Measurements from ENCODE around the gene SVIL.
"Not testable (repeated sequence)": the region's sequence is repeated elsewhere in the genome, so short reads cannot be mapped to it uniquely, and the experiment has no call there.

The SVIL gene

DNA sequence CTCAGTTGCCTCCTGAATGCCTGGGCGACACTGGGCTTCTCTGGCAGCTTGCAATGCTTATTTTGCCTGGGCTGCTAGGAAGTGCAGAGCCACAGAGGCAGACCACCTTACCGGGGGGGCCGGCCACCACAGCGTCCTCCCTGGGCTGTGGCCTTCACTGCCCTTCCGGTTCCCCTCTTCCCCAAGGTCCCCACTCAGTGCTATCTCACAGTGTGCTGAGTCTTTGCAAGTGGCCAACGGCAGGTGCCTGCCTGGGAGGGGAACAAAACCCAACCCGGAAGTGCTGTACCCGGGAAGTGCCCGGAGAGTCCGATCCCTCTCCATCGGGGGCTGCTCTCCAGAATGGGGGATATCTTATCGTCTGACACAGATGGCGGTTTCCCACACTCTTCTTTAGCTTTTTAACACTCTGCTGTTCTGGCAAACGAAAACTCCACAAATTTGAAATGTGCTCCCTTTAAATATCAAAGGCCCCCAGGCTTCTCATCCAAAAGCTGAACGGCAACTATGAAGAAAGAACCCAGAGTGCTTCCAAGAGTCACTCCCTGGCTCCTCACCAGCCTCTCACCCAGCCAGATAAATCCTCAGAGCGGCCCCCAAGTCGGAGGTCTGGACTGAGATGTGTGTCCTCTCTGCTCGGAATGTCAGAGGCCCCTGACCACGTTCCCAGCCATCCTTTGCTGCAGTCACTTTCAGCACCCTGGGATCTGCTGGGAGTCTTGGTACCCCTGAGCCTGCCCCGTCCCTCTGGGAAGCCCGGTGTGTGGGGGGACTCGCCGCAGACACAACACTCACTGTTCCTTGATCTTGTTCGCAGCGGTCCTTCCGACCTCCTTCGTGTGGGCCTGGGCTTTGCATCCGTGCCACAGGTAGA, 165.1 kb downstream of the SVIL start:
- no peak for DNase-seq (ENCODE audit: low read depth in 1 of 2, low spot score in 1 of 2)

DNA sequence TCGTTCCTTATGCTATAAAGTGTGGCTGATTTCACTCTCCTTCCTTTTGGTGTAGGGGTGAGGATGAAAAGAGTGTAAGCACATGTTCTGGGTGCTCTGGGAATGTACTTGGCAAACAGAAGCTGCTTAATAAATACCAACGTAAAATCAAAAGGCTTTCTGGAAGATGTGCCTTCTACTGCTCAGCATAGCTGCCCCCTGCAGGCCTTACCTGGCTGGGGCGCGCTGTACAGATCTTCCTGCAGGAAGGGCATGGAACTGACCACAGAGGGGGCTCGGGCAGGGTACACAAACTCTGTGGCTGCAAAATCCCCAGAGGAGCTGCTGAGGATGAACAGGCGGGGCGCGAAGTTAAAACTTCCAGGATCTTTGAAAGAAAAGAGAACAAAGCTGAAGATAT, 169.4 kb downstream of the SVIL start:
- no peak for DNase-seq (ENCODE audit: low read depth in 1 of 2, low spot score in 1 of 2)

DNA sequence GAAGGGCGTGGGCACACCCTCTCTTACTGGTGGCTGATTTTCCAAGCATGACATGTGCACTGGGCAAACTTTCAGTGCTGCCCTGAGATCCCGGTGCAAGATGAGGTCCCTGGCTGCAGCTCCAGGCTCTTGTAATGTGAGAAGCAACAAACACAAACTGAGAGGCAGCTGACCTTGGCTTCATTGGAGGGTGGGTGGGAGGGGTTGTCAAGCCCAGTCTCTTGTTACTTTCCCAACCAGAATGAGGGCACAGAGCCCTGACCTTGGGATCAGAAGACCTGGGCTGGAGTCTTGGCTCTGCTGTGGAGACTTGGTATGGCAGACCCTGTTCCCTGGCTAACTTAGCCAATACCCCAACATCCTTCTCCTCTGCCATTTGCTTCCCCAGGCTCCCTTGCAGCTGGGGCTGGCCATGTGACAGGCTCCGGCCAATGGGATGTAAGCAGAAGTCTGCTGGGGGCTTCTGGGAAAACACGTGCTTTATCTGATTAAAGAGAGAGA, 170.1 kb downstream of the SVIL start:
- DNase-seq (ENCODE audit: low read depth in 1 of 2, low spot score in 1 of 2): not testable (repeated sequence)

DNA sequence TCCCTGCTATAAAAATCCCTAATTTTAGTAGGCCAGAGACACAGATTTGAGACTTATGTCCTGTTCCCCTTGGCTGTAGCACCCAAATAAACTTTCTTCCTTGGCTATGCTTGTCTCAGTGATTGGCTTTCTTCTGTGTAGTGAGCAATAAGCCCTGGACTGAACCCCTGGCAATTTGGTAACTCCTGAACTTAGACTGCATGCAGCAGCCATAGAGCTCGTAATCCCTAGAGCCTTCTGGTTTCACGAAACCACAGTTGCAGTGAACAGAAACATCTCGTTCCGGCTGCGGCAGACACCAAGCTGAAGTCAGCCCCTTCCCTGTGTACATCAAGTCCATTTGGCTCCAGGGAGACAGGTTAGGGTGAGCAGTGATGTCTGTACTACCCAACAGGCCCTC, 173.7 kb downstream of the SVIL start:
- DNase-seq (ENCODE audit: low read depth in 1 of 2, low spot score in 1 of 2): no peak

DNA sequence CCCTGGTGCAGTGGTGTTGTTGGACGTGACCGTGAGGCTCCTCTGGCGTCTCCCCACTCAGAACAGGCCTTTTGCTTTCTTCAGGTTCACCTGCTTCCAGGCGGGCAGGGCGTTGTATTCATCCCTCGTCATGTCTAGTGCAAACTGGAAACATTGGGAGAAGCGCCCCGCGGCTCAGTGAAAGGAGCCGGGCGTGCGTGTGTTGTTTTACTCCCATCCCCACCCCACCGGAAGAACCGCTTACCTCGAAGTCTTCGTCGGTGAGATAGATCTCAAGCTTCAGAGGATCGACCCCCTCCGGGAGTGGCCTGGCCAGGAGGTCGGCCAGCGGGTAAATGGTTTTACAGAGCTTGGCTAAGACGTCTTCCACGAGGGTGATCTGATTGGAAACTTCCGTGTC, 176.6 kb downstream of the SVIL start:
- DNase-seq (ENCODE audit: low read depth in 1 of 2, low spot score in 1 of 2): not testable (repeated sequence)

DNA sequence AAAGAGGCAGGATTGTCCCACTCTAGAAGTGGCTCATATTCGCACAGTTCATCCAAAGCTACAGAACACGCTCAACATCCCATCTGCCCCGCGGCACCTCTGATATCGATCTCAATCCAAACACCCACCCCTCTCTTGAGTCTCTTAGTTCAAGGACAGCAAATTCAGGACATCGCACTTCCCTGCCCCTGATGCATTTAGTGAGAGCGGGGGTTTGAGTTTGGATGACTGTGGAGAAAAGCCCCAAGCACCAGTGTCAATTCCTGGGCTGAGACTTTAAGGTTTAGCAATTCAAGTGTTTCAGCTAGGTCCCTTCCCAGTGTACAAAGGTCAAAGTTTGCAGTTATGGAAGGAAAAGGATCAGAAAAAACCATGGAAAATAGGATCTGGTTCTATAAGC, 179.7 kb downstream of the SVIL start:
- DNase-seq (ENCODE audit: low read depth in 1 of 2, low spot score in 1 of 2): no peak

DNA sequence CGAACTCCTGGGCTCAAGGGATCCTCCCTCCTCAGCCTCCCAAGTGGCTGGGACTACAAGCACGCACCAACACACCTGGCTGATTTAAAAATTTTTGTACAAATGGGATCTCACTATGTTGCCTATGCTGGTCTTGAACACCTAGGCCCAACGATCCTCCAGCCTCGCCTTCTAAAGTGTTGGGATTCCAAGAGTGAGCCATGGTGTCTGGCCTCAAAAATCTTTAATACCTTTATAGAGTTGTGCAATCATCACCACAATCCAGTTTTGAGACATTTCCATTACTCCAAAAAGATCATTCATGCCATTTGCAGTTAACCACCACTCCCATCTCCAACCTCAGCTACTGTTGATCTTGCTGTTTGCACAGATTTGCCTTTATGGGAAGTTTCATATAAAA, 180.5 kb downstream of the SVIL start:
- DNase-seq (ENCODE audit: low read depth in 1 of 2, low spot score in 1 of 2): no peak

DNA sequence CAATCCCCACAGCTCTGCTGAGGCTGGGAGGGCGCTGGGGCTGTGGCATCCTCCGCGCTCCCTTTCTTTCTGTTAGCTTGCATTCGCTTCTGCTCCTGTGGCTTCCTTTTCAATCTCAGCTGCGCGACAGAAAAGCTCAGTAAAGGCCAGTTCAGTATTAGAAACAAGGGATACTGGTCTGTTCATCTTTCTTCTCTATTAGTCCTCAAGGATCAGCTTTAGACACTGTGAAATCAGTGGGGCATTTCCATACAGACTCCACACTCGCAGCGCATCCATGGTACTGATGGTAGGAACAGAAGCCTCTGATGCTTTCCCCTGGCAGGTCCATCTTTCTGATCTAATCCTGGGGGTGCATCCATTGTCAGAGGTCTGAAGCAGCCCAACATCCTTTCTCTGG, 182.2 kb downstream of the SVIL start:
- DNase-seq (ENCODE audit: low read depth in 1 of 2, low spot score in 1 of 2): no peak

DNA sequence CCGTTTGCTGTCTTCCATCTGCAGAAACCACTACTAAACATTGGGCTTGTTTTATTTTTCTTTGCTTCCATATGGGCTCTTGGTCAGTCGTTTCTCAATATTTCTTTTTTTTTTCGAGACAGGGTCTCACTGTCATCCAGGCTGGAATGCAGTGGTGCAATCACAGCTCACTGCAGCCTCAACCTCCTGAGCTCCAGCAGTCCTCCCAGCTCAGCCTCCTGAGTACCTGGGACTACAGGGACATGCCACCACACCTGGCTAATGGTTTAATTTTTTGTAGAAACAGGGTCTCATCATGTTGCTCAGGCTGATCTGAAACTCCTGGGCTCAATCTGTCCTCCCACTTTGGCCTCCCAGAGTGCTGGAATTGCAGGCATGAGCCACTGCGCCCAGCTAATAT, 182.8 kb downstream of the SVIL start:
- DNase-seq (ENCODE audit: low read depth in 1 of 2, low spot score in 1 of 2): no peak

DNA sequence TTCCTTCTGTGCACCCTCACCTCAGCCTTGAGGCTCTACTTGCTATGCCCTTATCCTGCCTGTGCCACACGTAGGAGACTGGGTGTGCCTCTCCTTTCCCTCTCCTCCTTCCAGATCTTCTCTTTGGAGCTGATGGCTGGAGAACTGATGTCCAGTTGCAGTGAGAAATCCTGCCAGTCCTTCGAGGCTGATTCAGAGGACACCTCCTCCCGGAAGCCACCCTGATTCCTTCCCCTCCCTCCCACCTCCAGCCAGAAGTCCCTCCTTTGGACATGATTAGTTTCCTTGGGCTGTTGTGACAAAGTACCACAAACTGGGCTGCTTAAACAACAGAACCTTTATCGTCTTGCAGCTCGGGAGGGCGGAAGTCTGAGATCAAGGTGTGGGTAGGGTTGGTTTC, 184.4 kb downstream of the SVIL start:
- DNase-seq (ENCODE audit: low read depth in 1 of 2, low spot score in 1 of 2): no peak

DNA sequence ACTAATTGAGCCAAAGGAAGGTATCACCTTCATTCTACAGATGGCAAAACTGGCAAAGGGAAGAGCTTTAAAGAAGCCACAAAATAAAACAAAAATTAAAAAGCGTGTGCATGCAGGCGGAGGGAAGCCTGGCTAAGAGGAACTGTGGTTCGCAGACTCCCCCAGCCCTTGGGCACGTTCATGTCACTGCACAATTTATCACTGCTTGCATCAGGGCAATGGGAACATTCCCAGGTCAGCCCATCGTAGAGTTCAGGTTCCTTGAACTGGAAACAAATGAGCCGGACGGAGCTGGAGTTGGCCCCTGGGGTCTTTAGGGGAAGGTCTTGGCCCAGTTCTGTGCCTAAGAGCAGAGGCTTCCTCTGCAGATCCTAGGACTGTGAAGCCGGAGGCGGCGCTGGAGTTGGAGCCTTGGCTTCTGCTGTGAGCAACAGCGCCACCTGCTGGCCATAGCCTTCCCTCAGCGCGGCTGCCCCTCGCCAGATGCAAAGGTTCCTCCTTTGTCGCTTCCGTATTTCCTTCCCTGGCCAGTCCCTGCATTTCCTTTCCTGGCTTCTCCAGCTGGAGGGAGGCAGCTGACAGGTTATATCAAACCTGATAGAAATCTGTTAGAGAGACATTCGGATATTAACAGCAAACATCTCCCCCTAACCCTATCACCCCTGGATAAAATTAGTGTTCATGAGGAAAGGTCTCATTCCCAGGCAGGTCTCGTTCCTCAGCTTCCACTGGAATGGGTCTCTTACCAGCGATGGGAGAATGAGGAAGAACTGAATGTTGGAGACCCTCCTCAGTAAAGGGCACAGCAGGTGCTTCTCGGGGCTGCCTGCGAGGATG, 185.8 kb downstream of the SVIL start:
- peak; percentile 33 to 64 for DNase-seq (ENCODE audit: low read depth in 1 of 2, low spot score in 1 of 2)

DNA sequence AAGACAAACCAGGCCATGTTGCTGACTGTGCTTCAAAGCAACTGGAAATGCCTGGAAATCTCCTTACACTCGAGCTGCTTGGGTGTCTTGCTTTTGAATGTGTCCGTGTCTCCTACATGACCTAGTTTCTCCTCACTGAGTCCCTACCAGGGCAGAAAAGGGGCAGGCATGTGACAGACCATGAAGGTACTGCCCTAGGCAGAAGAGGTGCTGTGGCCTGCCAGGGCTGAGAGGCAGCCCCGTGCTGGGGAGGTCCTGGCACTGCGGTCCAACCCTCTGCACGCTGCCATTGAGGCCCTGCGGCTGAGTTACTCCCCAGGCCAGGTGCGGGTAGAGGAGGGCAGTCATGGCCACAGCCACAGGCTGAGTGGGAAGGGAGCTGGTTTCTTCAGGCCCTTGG, 186.6 kb downstream of the SVIL start:
- DNase-seq (ENCODE audit: low read depth in 1 of 2, low spot score in 1 of 2): no peak

DNA sequence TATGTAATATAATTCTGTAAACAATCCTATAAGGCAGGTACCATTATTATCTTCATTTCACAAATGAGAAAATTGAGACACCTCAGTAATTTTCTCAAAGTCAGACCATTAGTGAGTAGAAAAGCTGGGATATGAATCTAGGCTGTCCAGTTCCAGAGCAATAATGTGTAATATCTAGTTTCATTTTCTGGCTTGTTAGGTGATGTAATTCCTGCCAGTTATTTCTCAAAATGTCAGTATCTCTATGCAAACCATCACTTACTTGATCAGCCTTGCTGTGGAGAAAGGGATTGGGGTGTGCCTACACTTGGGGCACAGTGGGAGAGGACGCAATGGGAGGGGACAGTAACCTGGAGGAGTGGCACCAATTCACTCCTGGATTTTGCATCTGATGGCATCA, 188.4 kb downstream of the SVIL start:
- no peak for DNase-seq (ENCODE audit: low read depth in 1 of 2, low spot score in 1 of 2)

DNA sequence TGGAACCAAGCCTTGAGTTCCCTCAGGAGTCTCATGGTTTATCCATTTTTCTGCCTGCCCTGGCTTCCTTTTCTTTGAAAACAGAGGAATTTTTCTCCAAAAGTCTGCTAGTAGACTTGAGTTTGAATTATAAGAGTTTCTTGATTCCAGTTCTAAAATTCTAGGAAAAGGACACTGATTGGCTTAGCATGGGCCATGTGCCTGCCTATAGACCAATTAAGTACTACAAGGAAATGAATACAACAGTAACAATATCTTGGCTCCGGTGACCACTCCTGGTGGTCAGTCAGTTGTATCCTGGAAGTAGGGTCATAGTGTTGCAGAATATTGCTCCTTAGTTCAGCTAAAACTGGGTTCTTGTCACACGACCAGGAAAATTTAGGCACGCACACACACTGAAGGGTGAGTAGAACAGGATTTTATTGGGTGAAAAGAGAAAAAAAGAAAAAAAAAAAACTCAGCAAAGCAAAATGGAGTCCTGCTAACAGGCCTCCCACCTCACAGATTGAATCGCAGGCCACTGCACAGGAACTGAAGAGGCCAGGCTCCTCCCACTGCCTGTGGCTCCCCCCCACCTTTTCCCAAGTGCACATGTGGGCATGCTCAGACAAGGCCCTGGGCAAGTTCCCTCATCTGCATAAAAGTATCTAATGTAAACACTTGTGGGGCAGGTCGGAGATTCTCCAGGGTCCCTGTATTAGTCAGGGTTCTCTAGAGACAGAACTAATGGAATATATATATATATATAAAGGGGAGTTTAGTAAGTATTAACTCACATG, 190.8 kb downstream of the SVIL start:
- no peak for DNase-seq (ENCODE audit: low read depth in 1 of 2, low spot score in 1 of 2)

DNA sequence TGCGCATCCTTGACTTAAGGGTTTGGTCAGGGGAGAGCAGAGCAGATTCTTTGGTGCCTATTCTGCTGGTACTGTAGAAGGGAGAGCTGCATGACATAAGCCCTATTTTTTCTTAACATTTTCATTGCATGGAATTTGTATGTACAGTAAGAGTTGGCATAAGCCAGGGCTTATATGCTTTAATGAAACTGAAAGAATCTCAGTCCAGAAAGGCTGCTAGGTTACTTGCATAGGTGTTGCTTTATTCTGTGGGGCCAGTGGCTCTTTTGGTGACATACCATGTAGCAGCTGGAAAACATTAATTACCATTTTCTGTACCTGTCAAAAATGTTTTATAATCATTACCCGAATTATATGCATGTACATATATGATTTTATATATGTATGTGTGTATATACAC, 193.8 kb downstream of the SVIL start:
- DNase-seq (ENCODE audit: low read depth in 1 of 2, low spot score in 1 of 2): no peak

DNA sequence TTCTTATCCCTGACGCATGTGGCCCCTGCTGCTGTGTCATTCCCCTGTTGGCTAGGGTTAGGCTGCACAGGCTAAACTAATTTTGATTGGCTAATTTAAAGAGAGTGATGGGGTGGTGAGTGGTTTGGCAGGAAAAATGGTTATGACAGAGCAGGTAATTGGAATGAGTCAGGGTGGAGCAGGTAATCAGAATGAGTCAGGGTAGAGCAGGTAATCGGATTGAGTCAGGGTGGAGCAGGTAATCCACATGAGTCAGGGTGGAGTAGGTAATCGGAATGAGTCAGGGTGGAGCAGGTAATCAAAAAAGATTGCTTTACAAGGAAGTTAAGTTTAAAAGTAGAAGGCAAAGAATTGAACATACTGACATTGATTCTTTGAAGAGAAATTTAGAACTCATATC, 195.8 kb downstream of the SVIL start:
- not testable (repeated sequence) for DNase-seq (ENCODE audit: low read depth in 1 of 2, low spot score in 1 of 2)

DNA sequence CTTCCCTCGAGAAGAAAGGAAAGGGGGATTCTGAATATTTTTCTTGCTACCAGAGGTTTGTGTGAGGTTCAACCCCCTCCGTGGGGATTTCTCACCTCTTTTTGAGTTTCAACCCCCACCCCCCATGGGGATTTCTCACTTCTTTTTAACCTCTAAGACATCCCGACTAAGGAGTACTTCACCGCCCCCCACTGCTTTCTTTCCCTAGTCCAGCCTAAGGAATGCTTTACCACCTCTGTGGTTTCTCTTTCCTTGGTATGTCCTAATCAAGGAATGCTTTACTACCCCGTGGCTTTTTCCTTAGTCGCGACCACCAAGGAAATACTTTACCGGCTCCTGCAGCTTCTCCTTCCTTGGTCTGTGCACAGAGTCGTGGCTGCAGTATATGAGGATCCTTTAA, 196.5 kb downstream of the SVIL start:
- DNase-seq (ENCODE audit: low read depth in 1 of 2, low spot score in 1 of 2): no peak

DNA sequence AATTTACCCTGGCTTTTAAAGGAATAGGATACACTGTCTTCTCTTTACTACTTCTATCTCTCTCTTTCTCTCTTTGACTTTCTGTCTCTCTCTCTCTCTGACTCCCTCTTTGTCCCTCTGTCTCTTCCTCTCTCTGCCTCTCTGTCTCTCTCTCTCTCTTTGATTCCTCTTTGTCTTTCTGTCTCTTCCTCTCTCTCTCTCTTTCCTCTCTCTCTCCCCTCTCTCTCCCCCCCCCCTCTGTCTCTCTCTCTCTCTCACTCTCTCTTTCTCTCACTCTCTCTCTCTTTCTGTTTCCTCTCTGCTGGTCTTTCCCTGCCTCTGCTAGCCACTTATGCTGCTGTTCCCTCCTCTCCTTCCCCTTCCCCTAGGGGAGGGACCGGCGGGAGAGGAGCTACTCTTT, 196.9 kb downstream of the SVIL start:
- no peak for DNase-seq (ENCODE audit: low read depth in 1 of 2, low spot score in 1 of 2)

DNA sequence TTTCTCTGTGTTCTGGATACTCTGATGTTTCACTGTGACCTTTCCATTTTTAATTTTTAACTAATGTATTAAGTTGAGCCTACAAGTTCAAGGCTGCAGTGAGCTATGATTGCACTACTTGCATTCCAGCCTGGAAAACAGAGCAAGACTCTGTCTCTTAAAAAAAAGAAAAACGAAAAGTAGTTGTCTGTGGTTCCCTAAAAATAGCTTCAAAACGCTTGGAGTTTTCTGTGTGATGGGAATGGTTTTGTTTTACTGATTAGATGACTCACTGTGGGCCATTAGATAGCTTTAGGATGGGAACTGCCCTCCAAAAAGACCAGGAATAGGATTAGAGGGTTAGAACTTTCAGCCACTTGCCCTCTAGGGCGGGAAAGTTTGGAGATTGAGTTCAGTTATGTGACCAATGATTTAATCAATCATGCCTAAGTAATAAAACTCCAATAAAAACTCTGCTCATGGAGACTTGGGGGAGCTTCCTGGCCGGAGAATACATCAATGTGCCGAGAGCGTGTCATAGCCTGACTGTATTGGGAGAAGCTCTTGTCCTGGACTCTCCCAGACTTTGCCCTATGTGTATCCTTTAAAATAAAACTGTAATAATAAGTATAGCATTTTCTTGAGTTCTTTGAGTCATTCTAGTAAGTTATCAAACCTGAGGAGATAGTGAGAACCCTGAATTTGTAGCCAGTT, 198.8 kb downstream of the SVIL start:
- DNase-seq (ENCODE audit: low read depth in 1 of 2, low spot score in 1 of 2): no peak

DNA sequence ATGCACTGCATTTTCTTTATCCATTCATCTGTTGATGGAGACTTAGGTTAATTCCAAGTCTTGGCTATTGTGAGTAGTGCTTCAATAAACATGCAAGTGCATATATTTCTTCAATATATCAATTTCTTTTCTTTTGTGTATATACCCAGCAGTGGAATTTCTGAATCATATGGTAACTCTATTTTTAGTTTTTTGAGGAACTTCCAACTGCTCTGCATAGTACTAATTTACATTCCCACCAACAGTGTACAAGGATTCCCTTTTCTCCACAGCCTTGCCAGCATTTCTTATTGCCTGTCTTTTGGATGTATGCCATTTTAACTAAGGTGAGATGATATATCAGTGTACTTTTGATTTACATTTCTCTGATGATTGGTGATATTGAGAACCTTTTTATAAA, 200.7 kb downstream of the SVIL start:
- no peak for DNase-seq (ENCODE audit: low read depth in 1 of 2, low spot score in 1 of 2)

DNA sequence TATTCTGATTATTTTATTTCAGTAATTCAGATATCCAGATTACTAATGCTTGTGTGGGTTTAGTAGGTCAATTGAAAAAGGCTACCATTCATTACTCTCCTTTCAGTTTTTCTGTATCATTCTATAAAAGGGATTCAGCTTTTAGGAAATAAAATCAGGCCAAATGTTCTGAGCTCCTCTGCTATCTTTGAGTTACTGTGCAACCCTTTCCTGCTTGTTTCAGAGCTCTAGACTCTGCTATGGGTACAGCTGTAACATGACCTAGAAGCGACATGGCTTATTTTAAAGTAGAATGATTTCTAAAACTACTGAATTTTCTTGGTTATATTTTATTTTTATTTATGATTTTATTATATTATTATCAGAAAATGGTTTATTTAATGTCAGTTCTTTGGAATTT, 203.1 kb downstream of the SVIL start:
- DNase-seq (ENCODE audit: low read depth in 1 of 2, low spot score in 1 of 2): no peak
